Mesendoderm (in vitro differentiated cells): Measurements from ENCODE around the gene UBASH3B.
"Not testable (repeated sequence)": the region's sequence is repeated elsewhere in the genome, so short reads cannot be mapped to it uniquely, and the experiment has no call there.

Experiments
- DNase-seq: peaks from one replicate; pipeline ENCODE4 v3.0.0; 2013
- H2AK5ac ChIP-seq: 2 replicates; pipeline ENCODE4 v1.6.1; 2013; ENCODE audit warnings: low read length, inconsistent platforms
- H2BK120ac ChIP-seq: 2 replicates; pipeline ENCODE4 v1.6.1; 2013; ENCODE audit warnings: low read depth, mild to moderate bottlenecking, low read length, moderate library complexity, mixed read lengths
- H2BK15ac ChIP-seq: replicated peaks from 2 replicates; pipeline ENCODE4 v1.6.1; 2013; ENCODE audit warnings: low read depth, mild to moderate bottlenecking, moderate library complexity
- H2BK5ac ChIP-seq: 2 replicates; pipeline ENCODE4 v1.6.1; 2013; ENCODE audit warnings: low read length, inconsistent platforms
- H3K18ac ChIP-seq: 2 replicates; pipeline ENCODE4 v1.6.1; 2013; ENCODE audit warnings: mild to moderate bottlenecking, low read length, mixed read lengths
- H3K23ac ChIP-seq: one replicate; pipeline ENCODE4 v1.6.1; 2013; ENCODE audit warnings: low read length
- H3K27ac ChIP-seq: 2 replicates; pipeline ENCODE4 v1.5.1; 2013; ENCODE audit warnings: low read depth, mild to moderate bottlenecking, inconsistent platforms, low read length, moderate library complexity
- H3K27me3 ChIP-seq: 2 replicates; pipeline ENCODE4 v1.6.1; 2013; ENCODE audit warnings: low read length, control low read depth, mild to moderate bottlenecking, inconsistent platforms; ENCODE audit not compliant: insufficient read depth, poor library complexity
- H3K36me3 ChIP-seq: 2 replicates; pipeline ENCODE4 v1.6.1; 2013; ENCODE audit warnings: low read length, inconsistent platforms; ENCODE audit not compliant: control insufficient read depth, insufficient read depth
- H3K4ac ChIP-seq: one replicate; pipeline ENCODE4 v1.6.1; 2013; ENCODE audit warnings: low read depth, mild to moderate bottlenecking, low read length, moderate library complexity
- H3K4me1 ChIP-seq: 2 replicates; pipeline ENCODE4 v1.6.1; 2013; ENCODE audit warnings: low read depth, low read length, inconsistent platforms; ENCODE audit not compliant: control insufficient read depth
- H3K4me2 ChIP-seq: 2 replicates; pipeline ENCODE4 v1.6.1; 2013; ENCODE audit warnings: low read length
- H3K4me3 ChIP-seq: 2 replicates; pipeline ENCODE4 v1.5.1; 2013; ENCODE audit warnings: mild to moderate bottlenecking, low read length
- H3K56ac ChIP-seq: one replicate; pipeline ENCODE4 v1.6.1; 2013; ENCODE audit warnings: low read length
- H3K79me1 ChIP-seq: 2 replicates; pipeline ENCODE4 v1.6.1; 2013; ENCODE audit warnings: low read length, inconsistent platforms
- H3K79me2 ChIP-seq: 2 replicates; pipeline ENCODE4 v1.6.1; 2013; ENCODE audit warnings: mild to moderate bottlenecking, low read length; ENCODE audit not compliant: control insufficient read depth, insufficient read depth
- H3K9ac ChIP-seq: 2 replicates; pipeline ENCODE4 v1.6.1; 2013; ENCODE audit warnings: low read length, inconsistent platforms
- H4K5ac ChIP-seq: one replicate; pipeline ENCODE4 v1.6.1; 2013; ENCODE audit warnings: low read length
- H4K8ac ChIP-seq: one replicate; pipeline ENCODE4 v1.6.1; 2013; ENCODE audit warnings: low read depth, mild to moderate bottlenecking, control low read depth, low read length, moderate library complexity
- WGBS: extraction: QIAGEN DNeasy Blood & Tissue Kit; methylation state at CpG from one replicate; pipeline ENCODE4 v1.1.7; 2013; ENCODE audit warnings: low lambda C conversion rate, missing lambda C conversion rate; ENCODE audit not compliant: insufficient coverage; ENCODE audit errors: extremely low coverage; 5-methylcytosine and 5-hydroxymethylcytosine counted together

UBASH3B gene

GRCh38 chr11:122728561-122728960, 73.0 kb downstream of the UBASH3B start:
- Histone ChIP-seq H3K27ac (no peak overlapping the region), H3K36me3 (no peaks in the 10 kb centered on the region), H3K18ac (no peak overlapping the region), H3K4me3 (no peak overlapping the region), H2BK120ac (no peak overlapping the region), H3K79me2 (no peaks in the 10 kb centered on the region), H3K79me1 (no peaks in the 10 kb centered on the region), H4K8ac (no peak overlapping the region), H3K23ac (no peak overlapping the region), H3K9ac (no peak overlapping the region), H3K4me1 (peaks cover 5% of the 10 kb centered on the region), H3K56ac (no peak overlapping the region), H3K27me3 (no peaks in the 10 kb centered on the region), H3K4ac (no peak overlapping the region), H2AK5ac (no peak overlapping the region), H3K4me2 (no peak overlapping the region), H2BK5ac (no peak overlapping the region), H4K5ac (no peak overlapping the region), H2BK15ac (no peak overlapping the region)
- no peak for DNase-seq
- WGBS: no CpG with 5 or more reads among the region's 2 CpGs

DNA sequence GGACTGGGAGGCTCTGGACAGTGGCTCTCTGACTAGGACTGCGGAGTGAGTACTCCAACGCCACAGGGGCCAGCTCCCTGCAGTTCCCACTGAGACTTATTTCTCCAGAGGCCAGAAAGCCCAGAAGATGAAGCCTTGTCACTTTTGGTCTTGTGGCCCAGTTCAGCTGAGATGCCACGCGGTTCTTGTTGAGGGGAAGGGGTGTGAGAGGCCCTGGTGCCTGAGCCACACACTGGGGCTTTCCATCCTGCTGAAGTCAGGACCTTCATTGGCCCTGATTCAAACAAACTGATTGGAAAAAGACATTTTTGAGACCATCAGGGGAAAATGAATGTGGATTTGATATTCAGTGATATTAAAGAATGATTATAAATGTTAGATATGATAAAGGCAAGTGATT, 73.6 kb downstream of the UBASH3B start:
- Histone ChIP-seq H3K79me2 (no peaks in the 10 kb centered on the region), H3K23ac (no peak overlapping the region), H3K4me3 (no peak overlapping the region), H3K27ac (no peak overlapping the region), H4K5ac (no peak overlapping the region), H2BK120ac (no peak overlapping the region), H2BK5ac (no peak overlapping the region), H3K79me1 (no peaks in the 10 kb centered on the region), H3K36me3 (no peaks in the 10 kb centered on the region), H3K9ac (no peak overlapping the region), H2AK5ac (no peak overlapping the region), H4K8ac (no peak overlapping the region), H3K18ac (no peak overlapping the region), H3K56ac (no peak overlapping the region), H3K4me2 (no peak overlapping the region), H3K4ac (no peak overlapping the region), H3K4me1 (peaks cover 5% of the 10 kb centered on the region), H2BK15ac (no peak overlapping the region), H3K27me3 (no peaks in the 10 kb centered on the region)
- DNase-seq: no peak
- WGBS: no CpG with 5 or more reads among the region's 4 CpGs

DNA sequence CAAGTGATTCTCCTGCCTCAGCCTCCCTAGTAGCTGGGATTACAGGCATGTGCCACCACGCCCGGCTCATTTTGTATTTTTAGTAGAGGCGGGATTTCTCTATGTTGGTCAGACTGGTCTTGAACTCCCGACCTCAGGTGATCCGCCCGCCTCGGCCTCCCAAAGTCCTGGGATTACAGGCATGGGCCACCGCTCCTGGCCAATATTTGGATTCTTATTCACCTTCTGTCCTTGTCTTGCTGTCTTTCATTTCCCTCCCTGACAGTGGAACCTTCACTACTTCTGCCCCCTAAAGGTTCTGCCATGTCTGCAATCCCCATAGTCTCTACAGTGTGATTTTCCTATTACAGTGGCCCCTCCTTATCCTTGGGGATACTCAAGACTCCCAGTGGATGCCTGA, 75.2 kb downstream of the UBASH3B start:
- not testable (repeated sequence) for H2BK5ac ChIP-seq, H3K27ac ChIP-seq, H3K79me2 ChIP-seq, H3K4me2 ChIP-seq, H4K5ac ChIP-seq, H3K36me3 ChIP-seq, H3K23ac ChIP-seq, H3K27me3 ChIP-seq, H2AK5ac ChIP-seq, H3K56ac ChIP-seq, H2BK15ac ChIP-seq, H3K4ac ChIP-seq, H3K79me1 ChIP-seq, H3K9ac ChIP-seq, DNase-seq, H2BK120ac ChIP-seq, H4K8ac ChIP-seq, H3K4me1 ChIP-seq, H3K18ac ChIP-seq, H3K4me3 ChIP-seq
- no CpG with 5 or more reads among the region's 8 CpGs for WGBS

DNA sequence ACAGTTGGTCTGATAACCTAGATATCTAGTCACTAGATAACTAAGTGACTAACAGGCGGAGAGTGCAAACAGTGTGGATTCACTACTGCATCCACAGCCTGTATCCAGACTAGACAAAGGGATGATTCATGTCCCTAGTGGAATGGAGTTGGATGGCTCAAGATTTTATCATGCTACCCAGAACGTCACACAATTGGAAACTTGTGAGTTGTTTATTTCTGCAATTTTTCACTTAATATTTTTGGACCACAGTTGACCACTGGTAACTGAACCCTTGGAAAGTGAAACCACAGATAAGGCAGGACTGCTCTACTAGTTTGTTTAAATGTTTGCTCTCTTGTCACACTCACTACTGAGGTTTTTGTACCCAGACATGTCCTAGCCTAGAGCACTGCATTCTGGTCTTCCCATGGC, 76.0 kb downstream of the UBASH3B start:
- peak overlapping the region; percentile 7 for H3K18ac ChIP-seq
- no peak overlapping the region for H3K4me2 ChIP-seq
- no peak overlapping the region for H2BK5ac ChIP-seq
- DNase-seq: no peak
- no peaks in the 10 kb centered on the region for H3K36me3 ChIP-seq
- no peak overlapping the region for H3K56ac ChIP-seq
- no peaks in the 10 kb centered on the region for H3K27me3 ChIP-seq
- no peaks in the 10 kb centered on the region for H3K79me2 ChIP-seq
- H2AK5ac ChIP-seq: no peak overlapping the region
- no peak overlapping the region for H3K23ac ChIP-seq
- no CpG with 5 or more reads among the region's 2 CpGs for WGBS
- no peak overlapping the region for H2BK15ac ChIP-seq
- no peaks in the 10 kb centered on the region for H3K79me1 ChIP-seq
- H4K8ac ChIP-seq: no peak overlapping the region
- no peak overlapping the region for H3K4ac ChIP-seq
- H3K4me1 ChIP-seq: peaks cover 5% of the 10 kb centered on the region
- H4K5ac ChIP-seq: no peak overlapping the region
- H3K4me3 ChIP-seq: no peak overlapping the region
- no peak overlapping the region for H3K9ac ChIP-seq
- H3K27ac ChIP-seq: no peak overlapping the region
- no peak overlapping the region for H2BK120ac ChIP-seq

- Histone ChIP-seq H3K4ac (no peak overlapping the region), H2BK5ac (peak overlapping the region; percentile 56), H3K4me2 (no peak overlapping the region), H3K4me1 (peaks cover 5% of the 10 kb centered on the region), H3K27ac (peak overlapping the region; percentile 38), H3K27me3 (no peaks in the 10 kb centered on the region), H2AK5ac (no peak overlapping the region), H3K36me3 (no peaks in the 10 kb centered on the region), H3K79me1 (no peaks in the 10 kb centered on the region), H3K9ac (no peak overlapping the region), H2BK120ac (peak overlapping the region; percentile 35), H3K18ac (peak overlapping the region; percentile 77), H3K79me2 (no peaks in the 10 kb centered on the region), H2BK15ac (no peak overlapping the region), H3K4me3 (no peak overlapping the region), H4K8ac (no peak overlapping the region), H3K23ac (no peak overlapping the region), H3K56ac (no peak overlapping the region), H4K5ac (no peak overlapping the region)
- peak; percentile 81 for DNase-seq
- no CpG with 5 or more reads among the region's 8 CpGs for WGBS
Observed at GRCh38 chr11:122732342-122733315, 77.1 kb downstream of the UBASH3B start.
